KOPT-K1 (cell line): ENCODE measurements around the gene KHDC1.
"Not testable (repeated sequence)": the region's sequence is repeated elsewhere in the genome, so short reads cannot be mapped to it uniquely, and the experiment has no call there.

Experiments
- H3K27ac ChIP-seq: fragments of 200-600 bp; sonication (generic); 2 replicates; pipeline ENCODE4 v1.5.1; 2016; ENCODE audit warnings: antibody characterized with exemption, mild to moderate bottlenecking, low read depth, low read length; ENCODE audit not compliant: poor library complexity, severe bottlenecking
- H3K36me3 ChIP-seq: fragments of 200-600 bp; sonication (generic); 2 replicates; pipeline ENCODE4 v1.5.1; 2017; ENCODE audit warnings: antibody characterized with exemption, mild to moderate bottlenecking, low read length, moderate library complexity; ENCODE audit not compliant: insufficient read depth
- H3K9me3 ChIP-seq: fragments of 200-600 bp; sonication (generic); 2 replicates; pipeline ENCODE4 v1.5.1; 2017; ENCODE audit warnings: antibody characterized with exemption, low read length, mild to moderate bottlenecking; ENCODE audit not compliant: insufficient read depth, poor library complexity, severe bottlenecking

KHDC1 gene

GRCh38 chr6:73227606-73228255 lies 35.3 kb downstream of the KHDC1 start:
- H3K9me3 ChIP-seq: no peaks in the 10 kb centered on the region
- no peak overlapping the region for H3K27ac ChIP-seq
- no peaks in the 10 kb centered on the region for H3K36me3 ChIP-seq

- H3K36me3 ChIP-seq: no peaks in the 10 kb centered on the region
- H3K9me3 ChIP-seq: no peaks in the 10 kb centered on the region
- H3K27ac ChIP-seq: no peak within 1 kb of the TSS
Observed at GRCh38 chr6:73225396-73225795, 37.6 kb downstream of the KHDC1 start, which contains the start of gene KHDC1L. Gene KHDC1L (minus strand): TSS chr6:73225496. CDS start chr6:73225408, 88 bp downstream.

- H3K27ac ChIP-seq: no peak overlapping the region
- H3K9me3 ChIP-seq: no peaks in the 10 kb centered on the region
- H3K36me3 ChIP-seq: no peaks in the 10 kb centered on the region
Observed at GRCh38 chr6:73216859-73217258, 46.1 kb downstream of the KHDC1 start.

- no peak overlapping the region for H3K27ac ChIP-seq
- H3K9me3 ChIP-seq: peaks cover 5% of the 10 kb centered on the region
- no peaks in the 10 kb centered on the region for H3K36me3 ChIP-seq
Observed at GRCh38 chr6:73209117-73209516, 53.9 kb downstream of the KHDC1 start.

GRCh38 chr6:73207221-73207837 lies 55.7 kb downstream of the KHDC1 start:
- Histone ChIP-seq H3K36me3 (no peaks in the 10 kb centered on the region), H3K9me3 (peaks cover 5% of the 10 kb centered on the region), H3K27ac (no peak overlapping the region)

GRCh38 chr6:73204252-73204651 lies 58.7 kb downstream of the KHDC1 start:
- H3K9me3 ChIP-seq: peaks cover 5% of the 10 kb centered on the region
- H3K27ac ChIP-seq: no peak overlapping the region
- H3K36me3 ChIP-seq: no peaks in the 10 kb centered on the region

- H3K27ac ChIP-seq: no peak overlapping the region
- H3K36me3 ChIP-seq: no peaks in the 10 kb centered on the region
- H3K9me3 ChIP-seq: peaks cover 5% of the 10 kb centered on the region
Observed at GRCh38 chr6:73203098-73203497, 59.9 kb downstream of the KHDC1 start.

GRCh38 chr6:73200735-73201134 lies 62.3 kb downstream of the KHDC1 start:
- Histone ChIP-seq H3K27ac (no peak overlapping the region), H3K9me3 (no peaks in the 10 kb centered on the region), H3K36me3 (no peaks in the 10 kb centered on the region)

GRCh38 chr6:73200247-73200646 lies 62.7 kb downstream of the KHDC1 start:
- no peaks in the 10 kb centered on the region for H3K9me3 ChIP-seq
- H3K36me3 ChIP-seq: no peaks in the 10 kb centered on the region
- no peak overlapping the region for H3K27ac ChIP-seq

GRCh38 chr6:73194744-73195143 lies 68.3 kb downstream of the KHDC1 start:
- no peaks in the 10 kb centered on the region for H3K36me3 ChIP-seq

GRCh38 chr6:73193302-73193701 lies 69.7 kb downstream of the KHDC1 start:
- H3K9me3 ChIP-seq, H3K27ac ChIP-seq, H3K36me3 ChIP-seq: not testable (repeated sequence)

More at GRCh38 chr6:73194744-73195143, 68.3 kb downstream of the KHDC1 start:
- Histone ChIP-seq H3K27ac (no peak overlapping the region), H3K9me3 (no peaks in the 10 kb centered on the region)
